HG03159 (cell line): ENCODE results near the gene TBC1D1.
A peak's percentile ranks its signal among the peaks of the same experiment; 100 is the strongest.

Source experiments
- ATAC-seq: cut with Tn5 transposase; IDR thresholded peaks from one replicate; pipeline ENCODE4 v1.9.1; 2021; ENCODE audit warnings: mild to moderate bottlenecking, moderate library complexity; ENCODE audit not compliant: unreplicated experiment

TBC1D1 gene

GRCh38 chr4:38161208-38162113 lies 270.6 kb downstream of the TBC1D1 start:
- ATAC-seq, result peak; percentile 23

GRCh38 chr4:38162240-38162784 lies 271.4 kb downstream of the TBC1D1 start:
- ATAC-seq, result no peak

- ATAC-seq, result no peak
Observed at GRCh38 chr4:38163216-38164006, 272.5 kb downstream of the TBC1D1 start.

- ATAC-seq, result no peak
Observed at GRCh38 chr4:38164346-38164745, 273.5 kb downstream of the TBC1D1 start.

- no peak for ATAC-seq
Observed at GRCh38 chr4:38166082-38166481, 275.2 kb downstream of the TBC1D1 start.

- ATAC-seq, result no peak
Observed at GRCh38 chr4:38166768-38167167, 275.9 kb downstream of the TBC1D1 start.

GRCh38 chr4:38167973-38168372 lies 277.1 kb downstream of the TBC1D1 start:
- ATAC-seq, result no peak

- ATAC-seq, result no peak
Observed at GRCh38 chr4:38169524-38169923, 278.6 kb downstream of the TBC1D1 start.

- ATAC-seq, result no peak
Observed at GRCh38 chr4:38170338-38171169, 279.7 kb downstream of the TBC1D1 start.

GRCh38 chr4:38172078-38172477 lies 281.2 kb downstream of the TBC1D1 start:
- ATAC-seq, result no peak

GRCh38 chr4:38173935-38174518 lies 283.1 kb downstream of the TBC1D1 start:
- no peak for ATAC-seq

GRCh38 chr4:38174801-38175200 lies 283.9 kb downstream of the TBC1D1 start:
- no peak for ATAC-seq

GRCh38 chr4:38176165-38176564 lies 285.3 kb downstream of the TBC1D1 start:
- ATAC-seq, result no peak

GRCh38 chr4:38177035-38177546 lies 286.2 kb downstream of the TBC1D1 start:
- no peak for ATAC-seq

GRCh38 chr4:38177641-38178391 lies 286.9 kb downstream of the TBC1D1 start:
- ATAC-seq, result no peak

- ATAC-seq, result no peak
Observed at GRCh38 chr4:38178392-38178995, 287.6 kb downstream of the TBC1D1 start.

- no peak for ATAC-seq
Observed at GRCh38 chr4:38179690-38180377, 288.9 kb downstream of the TBC1D1 start.

GRCh38 chr4:38180456-38180855 lies 289.6 kb downstream of the TBC1D1 start:
- ATAC-seq, result no peak
